B cell (primary cell): ENCODE data around the gene DRC7.

Source experiments
- EZH2 ChIP-seq: IDR thresholded peaks from 2 replicates; pipeline ENCODE4 v1.6.1; 2012; ENCODE audit warnings: borderline replicate concordance, low read depth, mild to moderate bottlenecking, moderate library complexity, low read length; ENCODE audit not compliant: insufficient read depth, poor library complexity, severe bottlenecking
- TF ChIP-seq, protein P1 (sequence below): fragments of 200-600 bp; IDR thresholded peaks from one replicate; pipeline ENCODE4 v1.8.0; 2022; ENCODE audit warnings: antibody characterized with exemption, mild to moderate bottlenecking

DNA sequence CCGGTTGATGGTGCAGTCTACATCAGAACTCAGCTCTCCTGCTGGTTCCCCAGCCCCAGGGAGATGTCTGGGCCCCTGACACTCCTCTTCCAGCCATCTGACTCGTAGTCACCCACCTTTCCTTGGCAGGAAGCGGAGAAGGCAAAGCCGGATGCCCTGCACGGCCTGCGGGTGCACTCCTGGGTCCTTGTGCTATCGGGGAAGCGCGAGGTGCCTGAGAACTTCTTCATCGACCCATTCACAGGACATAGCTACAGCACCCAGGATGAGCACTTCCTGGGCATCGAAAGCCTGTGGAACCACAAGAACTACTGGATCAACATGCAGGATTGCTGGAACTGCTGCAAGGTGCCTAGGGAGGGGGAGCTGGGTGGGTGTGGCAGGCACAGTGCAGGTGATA is 12.7 kb downstream of the DRC7 start:
- TF ChIP-seq, protein P1, sequence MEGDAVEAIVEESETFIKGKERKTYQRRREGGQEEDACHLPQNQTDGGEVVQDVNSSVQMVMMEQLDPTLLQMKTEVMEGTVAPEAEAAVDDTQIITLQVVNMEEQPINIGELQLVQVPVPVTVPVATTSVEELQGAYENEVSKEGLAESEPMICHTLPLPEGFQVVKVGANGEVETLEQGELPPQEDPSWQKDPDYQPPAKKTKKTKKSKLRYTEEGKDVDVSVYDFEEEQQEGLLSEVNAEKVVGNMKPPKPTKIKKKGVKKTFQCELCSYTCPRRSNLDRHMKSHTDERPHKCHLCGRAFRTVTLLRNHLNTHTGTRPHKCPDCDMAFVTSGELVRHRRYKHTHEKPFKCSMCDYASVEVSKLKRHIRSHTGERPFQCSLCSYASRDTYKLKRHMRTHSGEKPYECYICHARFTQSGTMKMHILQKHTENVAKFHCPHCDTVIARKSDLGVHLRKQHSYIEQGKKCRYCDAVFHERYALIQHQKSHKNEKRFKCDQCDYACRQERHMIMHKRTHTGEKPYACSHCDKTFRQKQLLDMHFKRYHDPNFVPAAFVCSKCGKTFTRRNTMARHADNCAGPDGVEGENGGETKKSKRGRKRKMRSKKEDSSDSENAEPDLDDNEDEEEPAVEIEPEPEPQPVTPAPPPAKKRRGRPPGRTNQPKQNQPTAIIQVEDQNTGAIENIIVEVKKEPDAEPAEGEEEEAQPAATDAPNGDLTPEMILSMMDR: no peak
- no peak for TF ChIP-seq EZH2
